EH (cell line): ENCODE data around the gene RNF25.

Experiments
- DNase-seq: peaks from one replicate; pipeline ENCODE4 v3.0.0-alpha.2; 2015; ENCODE audit warnings: low read depth

The RNF25 gene

DNA sequence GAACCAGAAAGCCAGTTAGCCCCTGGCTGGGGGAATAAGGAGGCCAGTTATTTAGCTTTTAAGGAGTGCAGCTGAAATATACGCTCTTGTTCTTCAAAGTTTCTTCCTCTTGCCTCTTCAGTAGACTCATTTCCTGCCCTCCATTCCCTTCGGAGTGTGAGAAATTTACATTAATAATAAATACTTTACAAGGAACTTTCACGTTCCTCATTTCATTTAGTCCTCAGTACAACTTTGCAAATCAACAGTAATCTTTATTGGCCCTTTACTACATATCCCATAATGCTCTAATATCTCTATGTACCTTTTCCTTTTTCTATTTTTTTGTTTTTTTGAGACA, 48.5 kb downstream of the RNF25 start:
- DNase-seq, result no peak

DNA sequence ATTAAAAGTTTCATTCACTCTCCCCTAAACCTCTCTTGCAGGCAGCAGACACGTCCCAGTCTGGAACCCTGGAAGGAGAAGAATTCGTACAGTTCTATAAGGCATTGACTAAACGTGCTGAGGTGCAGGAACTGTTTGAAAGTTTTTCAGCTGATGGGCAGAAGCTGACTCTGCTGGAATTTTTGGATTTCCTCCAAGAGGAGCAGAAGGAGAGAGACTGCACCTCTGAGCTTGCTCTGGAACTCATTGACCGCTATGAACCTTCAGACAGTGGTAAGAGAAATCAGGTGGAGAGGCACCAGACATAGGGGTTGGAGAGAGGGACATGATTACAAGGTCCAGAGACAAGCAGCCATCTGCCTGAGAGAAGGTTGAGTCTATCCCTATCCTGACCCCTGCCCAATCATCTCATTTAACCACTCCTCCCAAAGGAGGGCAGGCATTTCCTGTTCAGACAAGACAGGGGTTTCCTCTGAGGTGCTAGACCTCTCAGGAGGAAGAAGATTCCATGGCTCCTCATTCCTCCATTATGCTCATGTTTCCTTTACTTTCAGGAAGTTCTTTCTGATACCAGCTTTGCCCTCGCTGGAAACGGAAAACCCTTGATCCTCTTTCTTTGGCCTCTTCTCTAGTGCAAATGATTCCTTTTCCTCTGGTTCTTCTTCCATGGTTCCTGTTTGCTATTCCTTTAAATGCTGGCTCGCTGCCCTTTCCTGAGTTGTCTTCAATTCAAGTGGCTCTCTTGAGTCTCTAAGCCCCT, 49.0 kb downstream of the RNF25 start:
- peak; percentile 51 for DNase-seq

DNA sequence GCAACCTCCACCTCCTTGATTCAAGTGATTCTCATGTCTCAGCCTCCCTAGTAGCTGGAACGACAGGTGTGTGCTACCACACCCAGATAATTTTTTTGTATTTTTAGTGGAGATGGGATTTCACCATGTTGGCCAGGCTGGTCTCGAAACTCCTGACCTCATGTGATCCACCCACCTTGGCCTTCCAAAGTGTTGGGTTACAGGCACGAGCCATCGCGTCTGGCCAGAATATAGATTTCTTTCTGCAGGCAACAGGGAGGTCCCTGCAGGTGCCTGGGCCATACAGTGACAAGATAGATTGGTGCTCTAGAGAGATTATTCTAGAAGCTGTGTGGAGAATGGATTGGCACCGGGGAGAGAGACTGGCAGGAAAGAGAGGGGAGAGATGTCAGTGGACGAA, 50.8 kb downstream of the RNF25 start:
- DNase-seq, result no peak

- peak; percentile 41 for DNase-seq
Observed at GRCh38 chr2:218618102-218618860, 53.5 kb downstream of the RNF25 start.

GRCh38 chr2:218615868-218616315, 55.9 kb downstream of the RNF25 start:
- no peak for DNase-seq
